Endothelial cell of umbilical vein (primary cell): ENCODE data around the gene SLC30A1. TPM values are rescaled to one million over a fixed set of nuclear protein-coding genes. Genes with fewer than 3 reads are reported as not detected.

Source experiments
- BruUV-seq: library from RNA; stranded (reverse); fragments of 400-500 nt; replicated peaks from 2 replicates; lab custom pipeline; 2021; lab: Mats Ljungman, UMichigan
- CTCF ChIA-PET: fragments of 300-600, 350-600 bp; sonication (Branson Sonifier 250); formaldehyde crosslinking; loops from one replicate; lab custom pipeline; 2021; ENCODE audit warnings: antibody characterized with exemption, inconsistent platforms; lab: Charles Lee
- POLR2A ChIA-PET: fragments of 300-600, 350-600 bp; sonication (Branson Sonifier 250); formaldehyde crosslinking; loops from one replicate; lab custom pipeline; 2021; ENCODE audit warnings: antibody characterized with exemption, inconsistent platforms; lab: Charles Lee
- DNase-seq: peaks from one replicate; pipeline ENCODE4 v3.0.0-alpha.2; 2011; ENCODE audit warnings: low read depth, low spot score
- FAIRE-seq: peaks from 2 replicates; lab custom pipeline; 2011; peaks lifted over from hg19 to GRCh38; lab: Jason Lieb, UNC
- H2AFZ ChIP-seq: 2 replicates; pipeline ENCODE4 v1.6.0; 2012; ENCODE audit warnings: low read depth, low read length, control low read depth, inconsistent platforms
- H3K27ac ChIP-seq: 2 replicates; pipeline ENCODE4 v1.5.1; 2011; ENCODE audit warnings: low read depth, mild to moderate bottlenecking, control low read depth, low read length, moderate library complexity; ENCODE audit not compliant: insufficient read depth
- H3K27me3 ChIP-seq, 2 experiments: 2 replicates each; pipeline versions ENCODE4 v1.6.0 to v1.6.1; 2011; ENCODE audit warnings: low read length in 2 of 2, mixed read lengths in 1 of 2; ENCODE audit not compliant: control insufficient read depth in 2 of 2, insufficient read depth in 2 of 2
- H3K36me3 ChIP-seq, 2 experiments: 2 replicates in 1 of 2; 3 replicates in 1 of 2; pipeline ENCODE4 v1.5.1; 2011; ENCODE audit warnings: low read length in 2 of 2, mild to moderate bottlenecking in 1 of 2, moderate library complexity in 1 of 2; ENCODE audit not compliant: control insufficient read depth in 2 of 2, insufficient read depth in 2 of 2; ENCODE audit errors: extremely low read depth in 1 of 2
- H3K4me1 ChIP-seq: 3 replicates; pipeline ENCODE4 v1.5.1; 2011; ENCODE audit warnings: mild to moderate bottlenecking, low read length; ENCODE audit not compliant: control insufficient read depth, insufficient read depth; ENCODE audit errors: extremely low read depth
- H3K4me2 ChIP-seq: 2 replicates; pipeline ENCODE4 v1.6.1; 2011; ENCODE audit warnings: low read length, control low read depth, mixed read lengths; ENCODE audit not compliant: insufficient read depth
- H3K4me3 ChIP-seq, 3 experiments: fragments of 200-600 bp in 1 of 3; sonication (generic), shearing (Covaris generic) in 1 of 3; replicated peaks in 1 of 3; 2 replicates each; pipeline ENCODE4 v1.5.1; 2011 to 2016; ENCODE audit warnings: control low read depth in 3 of 3, low read length in 3 of 3, mild to moderate bottlenecking in 2 of 3, inconsistent platforms in 1 of 3, low read depth in 1 of 3, moderate library complexity in 1 of 3; ENCODE audit not compliant: insufficient read depth in 1 of 3
- H3K79me2 ChIP-seq: 2 replicates; pipeline ENCODE4 v1.6.0; 2012; ENCODE audit warnings: low read length, inconsistent platforms; ENCODE audit not compliant: control insufficient read depth, insufficient read depth
- H3K9ac ChIP-seq: replicated peaks from 2 replicates; pipeline ENCODE3; 2011; ENCODE audit warnings: low read length, control low read depth; ENCODE audit not compliant: insufficient read depth; ENCODE audit errors: extremely low read depth
- H3K9me1 ChIP-seq: replicated peaks from 3 replicates; pipeline ENCODE4 v1.6.0; 2011; ENCODE audit warnings: mild to moderate bottlenecking, low read length; ENCODE audit not compliant: control insufficient read depth, insufficient read depth; ENCODE audit errors: extremely low read depth
- H3K9me3 ChIP-seq: replicated peaks from 2 replicates; pipeline ENCODE4 v1.5.1; 2012; ENCODE audit warnings: low read length, inconsistent platforms; ENCODE audit not compliant: control insufficient read depth, insufficient read depth
- H4K20me1 ChIP-seq: replicated peaks from 2 replicates; pipeline ENCODE3; 2011; ENCODE audit warnings: mild to moderate bottlenecking, low read length; ENCODE audit not compliant: control insufficient read depth, insufficient read depth; ENCODE audit errors: extremely low read depth
- EZH2 ChIP-seq: IDR thresholded peaks from 2 replicates; pipeline ENCODE4 v1.6.1; 2012; ENCODE audit warnings: borderline replicate concordance, low read depth, mild to moderate bottlenecking, moderate library complexity, low read length, inconsistent platforms; ENCODE audit not compliant: severe bottlenecking
- FOS ChIP-seq: IDR thresholded peaks from 2 replicates; pipeline ENCODE4 v1.6.1; 2011; ENCODE audit warnings: mild to moderate bottlenecking, low read length, moderate library complexity, borderline replicate concordance; ENCODE audit not compliant: insufficient read depth
- GATA2 ChIP-seq: IDR thresholded peaks from 2 replicates; pipeline ENCODE4 v1.7.0; 2011; ENCODE audit warnings: low read depth, mild to moderate bottlenecking, moderate library complexity, mixed read lengths, low read length; ENCODE audit not compliant: insufficient read length, insufficient read depth
- JUN ChIP-seq: IDR thresholded peaks from 2 replicates; pipeline ENCODE4 v1.6.1; 2011; ENCODE audit warnings: borderline replicate concordance, low read depth; ENCODE audit not compliant: insufficient read length, insufficient read depth
- MYC ChIP-seq: IDR thresholded peaks from one replicate; pipeline ENCODE4 v1.6.1; 2011; ENCODE audit warnings: mild to moderate bottlenecking, low read depth, low read length
- POLR2AphosphoS5 ChIP-seq: IDR thresholded peaks from 2 replicates; pipeline ENCODE4 v1.6.1; 2012; ENCODE audit warnings: low read depth, mild to moderate bottlenecking, control low read depth, low read length, moderate library complexity; ENCODE audit not compliant: insufficient read depth
- dilution Hi-C: fragments of 300-500 bp; cut with MboI; formaldehyde crosslinking; loops from one replicate; pipeline ENCODE4 v1.15.0; 2019; ENCODE audit warnings: low sequenced_read_pairs; ENCODE audit not compliant: extremely low pct_ligation_motif_present
- intact Hi-C: fragments of 100-400 bp; cut with micrococcal nuclease; formaldehyde crosslinking; loops from one replicate; pipeline ENCODE4 v1.10.0; 2022
- polyA plus RNA-seq, 4 experiments: library from polyadenylated mRNA; depleted of rRNA in 3 of 4; stranded (reverse) in 3 of 4; unstranded in 1 of 4; fragments of >200 nt; gene quantifications; 2 replicates each; pipeline versions ENCODE4 v1.2.1 to v1.2.3, GENCODE V29; 2011 to 2012; ENCODE audit warnings: missing spikeins in 1 of 4
- total RNA-seq: library from RNA; stranded (reverse); gene quantifications from 2 replicates; pipeline ENCODE4 v1.2.3, GENCODE V29; 2021
- TF ChIP-seq, protein P1 (sequence below): IDR thresholded peaks from 2 replicates; pipeline ENCODE4 v1.6.1; 2011; ENCODE audit not compliant: insufficient read depth, insufficient read length
- TF ChIP-seq, protein P2 (sequence below), 2 donors: IDR thresholded peaks; 1 replicate in 1 of 2; 2 replicates in 1 of 2; pipeline ENCODE4 v1.5.1; 2011; ENCODE audit warnings: low read length in 2 of 2, mild to moderate bottlenecking in 2 of 2, moderate library complexity in 2 of 2, control low read depth in 1 of 2, inconsistent platforms in 1 of 2, low read depth in 1 of 2; ENCODE audit not compliant: insufficient read depth in 1 of 2; ENCODE audit errors: extremely low read depth in 1 of 2

SLC30A1 gene
- total and polyA plus RNA-seq, 2 donors (not counting 3 experiments of a cell fraction or from before 2014, with no cell fraction given), result 5.5 to 21.5 TPM

DNA sequence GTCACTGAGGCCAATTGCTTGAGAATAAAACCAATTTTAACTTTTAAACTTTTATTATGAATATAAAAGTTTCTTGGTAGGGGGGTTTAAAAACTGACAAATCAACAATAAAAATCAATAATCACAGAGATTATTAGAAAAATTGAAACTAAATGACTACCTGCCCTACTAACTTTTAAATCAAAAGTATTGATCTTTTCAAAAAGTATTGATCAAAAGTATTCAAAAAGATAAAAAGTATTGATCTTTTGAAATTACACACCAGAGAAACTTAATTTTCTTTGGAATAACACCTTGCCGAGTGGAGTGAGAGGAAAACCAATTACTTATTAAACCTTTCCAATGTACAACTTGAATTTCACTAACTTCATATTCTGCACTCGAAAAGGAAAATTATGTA is 2.2 kb downstream of the SLC30A1 start:
- ChIA-PET CTCF (interaction anchor here (0.8 to 1.8 kb wide), 14 partner anchors 10 to 253 kb away, joined by 3 to 21 read pairs (median 4); no protein-coding TSS in a partner anchor), POLR2A (no interaction called here)
- BruUV-seq, result no TSS peak
- Histone ChIP-seq H2AFZ (no peak overlapping the region), H3K9me3 (no peaks in the 10 kb centered on the region), H3K79me2 (peaks cover 44% of the 10 kb centered on the region), H3K9ac (peak overlapping the region; percentile 84), H3K27ac (peak overlapping the region; percentile 64), H3K27me3 (no peaks in the 10 kb centered on the region), H4K20me1 (no peaks in the 10 kb centered on the region), H3K4me3 (peak overlapping the region; percentile 74 to 99 (median 98)), H3K9me1 (no peaks in the 10 kb centered on the region), H3K36me3 (peaks cover 0 to 16% of the 10 kb centered on the region in 2 experiments), H3K4me2 (peak overlapping the region; percentile 97), H3K4me1 (peaks cover 37% of the 10 kb centered on the region)
- dilution Hi-C loops (no loop called here), intact Hi-C loops (loop anchor here (1.0 to 10.0 kb wide), 6 partner anchors 61 to 1342 kb away; partner anchors contain the start of genes LPGAT1 and SERTAD4)
- DNase-seq (no peak), FAIRE-seq (no peak)
- TF ChIP-seq GATA2 (no peak), FOS (no peak), JUN (no peak), EZH2 (no peak), POLR2AphosphoS5 (no peak), MYC (no peak)
- TF ChIP-seq, protein P1, sequence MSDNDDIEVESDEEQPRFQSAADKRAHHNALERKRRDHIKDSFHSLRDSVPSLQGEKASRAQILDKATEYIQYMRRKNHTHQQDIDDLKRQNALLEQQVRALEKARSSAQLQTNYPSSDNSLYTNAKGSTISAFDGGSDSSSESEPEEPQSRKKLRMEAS, result no peak
- TF ChIP-seq, protein P2, sequence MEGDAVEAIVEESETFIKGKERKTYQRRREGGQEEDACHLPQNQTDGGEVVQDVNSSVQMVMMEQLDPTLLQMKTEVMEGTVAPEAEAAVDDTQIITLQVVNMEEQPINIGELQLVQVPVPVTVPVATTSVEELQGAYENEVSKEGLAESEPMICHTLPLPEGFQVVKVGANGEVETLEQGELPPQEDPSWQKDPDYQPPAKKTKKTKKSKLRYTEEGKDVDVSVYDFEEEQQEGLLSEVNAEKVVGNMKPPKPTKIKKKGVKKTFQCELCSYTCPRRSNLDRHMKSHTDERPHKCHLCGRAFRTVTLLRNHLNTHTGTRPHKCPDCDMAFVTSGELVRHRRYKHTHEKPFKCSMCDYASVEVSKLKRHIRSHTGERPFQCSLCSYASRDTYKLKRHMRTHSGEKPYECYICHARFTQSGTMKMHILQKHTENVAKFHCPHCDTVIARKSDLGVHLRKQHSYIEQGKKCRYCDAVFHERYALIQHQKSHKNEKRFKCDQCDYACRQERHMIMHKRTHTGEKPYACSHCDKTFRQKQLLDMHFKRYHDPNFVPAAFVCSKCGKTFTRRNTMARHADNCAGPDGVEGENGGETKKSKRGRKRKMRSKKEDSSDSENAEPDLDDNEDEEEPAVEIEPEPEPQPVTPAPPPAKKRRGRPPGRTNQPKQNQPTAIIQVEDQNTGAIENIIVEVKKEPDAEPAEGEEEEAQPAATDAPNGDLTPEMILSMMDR (IDR thresholded peaks at IDR 0.05; ENCODE audit: extremely low read depth in 1 of 2, insufficient read depth in 1 of 2, low read depth in 1 of 2, low read length in 2 of 2), result no peak
